Activated T-cell treated with anti-CD3 and anti-CD28 coated beads for 1 hour (primary cell): Measurements from ENCODE around the gene HDAC7.
"Not testable (repeated sequence)": the region's sequence is repeated elsewhere in the genome, so short reads cannot be mapped to it uniquely, and the experiment has no call there.

Experiments
- DNase-seq: peaks from one replicate; pipeline ENCODE4 v3.0.0-alpha.2; 2020; ENCODE audit warnings: low read depth

The HDAC7 gene

DNA sequence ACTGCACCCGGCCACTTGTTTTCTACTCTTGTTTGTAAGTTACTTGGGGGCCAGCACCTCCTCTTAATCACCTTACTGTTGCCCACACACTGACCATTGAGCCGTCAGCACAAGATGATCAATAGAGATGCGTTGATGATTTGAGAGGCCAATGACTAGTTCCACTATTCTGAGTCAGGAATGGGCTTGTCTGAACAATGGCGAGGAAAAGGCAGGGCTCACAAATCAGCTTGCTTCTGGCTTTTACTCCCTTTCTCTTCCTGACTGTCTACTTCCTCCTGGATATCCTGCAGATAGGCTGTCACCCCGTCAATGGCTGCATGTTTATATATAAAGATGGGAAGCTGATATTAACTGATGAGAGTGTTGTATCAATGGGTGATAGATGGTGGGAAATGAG, 29.1 kb upstream of the HDAC7 start:
- DNase-seq: no peak

DNA sequence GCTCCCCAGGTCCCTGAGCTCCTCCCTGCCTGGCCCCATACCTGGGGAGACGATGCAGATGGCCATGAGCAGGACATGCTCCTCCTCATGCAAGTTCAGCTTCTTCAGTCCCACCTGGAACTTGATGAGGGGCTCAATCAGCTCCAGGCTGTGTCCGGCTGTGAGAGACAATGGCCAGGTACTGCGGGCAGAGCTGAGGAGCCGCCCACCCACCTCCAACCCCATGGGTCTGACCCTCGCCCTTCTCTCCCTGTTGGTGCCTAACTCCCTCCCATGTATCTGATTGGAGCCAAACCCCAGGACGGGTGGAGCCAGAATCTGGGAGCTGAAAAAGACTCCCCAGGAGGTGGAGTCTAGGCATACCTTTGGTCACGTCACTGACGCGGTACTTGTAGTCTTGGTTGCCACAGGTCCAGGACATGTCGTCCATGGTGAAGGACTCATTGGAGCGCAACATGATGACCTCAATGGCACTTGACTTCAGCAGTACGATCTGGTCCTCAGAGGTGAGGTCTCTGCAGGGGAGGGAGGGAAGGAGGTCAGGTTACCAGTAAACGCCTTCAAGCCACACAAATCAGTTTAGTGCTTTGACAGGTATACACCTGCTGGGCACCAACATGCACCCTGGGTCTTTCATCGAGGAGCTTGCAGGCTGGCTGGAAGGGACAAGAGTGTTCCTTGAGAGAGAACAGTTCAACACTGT, 26.7 kb upstream of the HDAC7 start:
- no peak for DNase-seq

DNA sequence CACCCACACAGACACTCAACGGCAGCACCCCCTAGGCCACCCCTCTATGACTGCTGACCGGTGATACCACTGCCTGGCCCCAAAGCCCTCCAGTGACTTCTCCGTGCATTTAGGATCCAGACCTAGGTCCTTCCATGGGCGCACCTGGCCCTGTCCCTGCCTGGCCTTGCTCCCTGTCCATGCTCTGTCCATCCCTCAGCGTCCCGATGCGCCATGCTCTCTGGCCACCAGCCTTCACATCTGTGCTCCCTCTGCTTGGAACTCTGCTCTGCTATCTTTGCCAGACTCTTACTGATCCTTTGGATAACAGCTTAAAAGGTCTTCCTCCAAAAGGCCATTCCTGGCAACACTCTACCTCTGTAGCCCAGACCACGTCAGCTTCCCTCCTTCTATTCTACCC, 25.4 kb upstream of the HDAC7 start:
- no peak for DNase-seq

DNA sequence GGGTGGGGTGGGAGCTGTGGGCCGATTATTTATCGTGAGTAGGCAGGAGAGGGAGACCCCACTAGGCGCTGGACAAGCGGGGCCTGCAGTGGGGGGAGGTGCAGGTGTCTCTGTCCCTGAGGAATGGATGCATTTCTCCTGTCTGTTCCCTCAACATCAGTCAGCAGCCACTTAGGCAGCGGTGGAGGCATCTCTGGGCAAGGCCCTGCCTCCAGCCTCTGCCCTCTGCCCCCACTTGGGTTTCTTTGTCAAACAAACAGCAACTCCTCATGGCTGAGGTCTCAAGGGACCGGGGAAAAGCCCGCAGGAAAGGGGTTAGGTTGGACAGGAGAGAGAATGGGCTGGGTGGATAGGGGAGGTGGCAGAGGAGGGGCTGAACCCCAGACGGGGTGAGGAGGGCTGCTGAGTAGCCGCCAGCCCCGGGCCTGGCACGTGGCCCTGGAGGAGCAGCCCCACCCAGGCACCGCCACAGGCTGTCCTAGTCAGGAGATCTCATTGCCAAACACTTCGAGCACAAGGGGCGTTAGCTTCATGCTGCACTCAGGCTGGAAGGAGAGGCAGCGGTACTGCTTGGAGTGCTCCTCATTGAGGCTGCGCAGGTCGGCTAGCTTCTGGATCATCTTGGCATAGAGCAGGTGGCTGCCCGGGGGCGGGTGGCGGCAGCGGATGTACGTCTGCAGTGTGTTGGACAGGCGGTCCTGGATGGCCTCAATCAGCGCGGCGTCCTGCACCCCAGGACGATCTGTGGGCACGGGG, 24.7 kb upstream of the HDAC7 start:
- no peak for DNase-seq

DNA sequence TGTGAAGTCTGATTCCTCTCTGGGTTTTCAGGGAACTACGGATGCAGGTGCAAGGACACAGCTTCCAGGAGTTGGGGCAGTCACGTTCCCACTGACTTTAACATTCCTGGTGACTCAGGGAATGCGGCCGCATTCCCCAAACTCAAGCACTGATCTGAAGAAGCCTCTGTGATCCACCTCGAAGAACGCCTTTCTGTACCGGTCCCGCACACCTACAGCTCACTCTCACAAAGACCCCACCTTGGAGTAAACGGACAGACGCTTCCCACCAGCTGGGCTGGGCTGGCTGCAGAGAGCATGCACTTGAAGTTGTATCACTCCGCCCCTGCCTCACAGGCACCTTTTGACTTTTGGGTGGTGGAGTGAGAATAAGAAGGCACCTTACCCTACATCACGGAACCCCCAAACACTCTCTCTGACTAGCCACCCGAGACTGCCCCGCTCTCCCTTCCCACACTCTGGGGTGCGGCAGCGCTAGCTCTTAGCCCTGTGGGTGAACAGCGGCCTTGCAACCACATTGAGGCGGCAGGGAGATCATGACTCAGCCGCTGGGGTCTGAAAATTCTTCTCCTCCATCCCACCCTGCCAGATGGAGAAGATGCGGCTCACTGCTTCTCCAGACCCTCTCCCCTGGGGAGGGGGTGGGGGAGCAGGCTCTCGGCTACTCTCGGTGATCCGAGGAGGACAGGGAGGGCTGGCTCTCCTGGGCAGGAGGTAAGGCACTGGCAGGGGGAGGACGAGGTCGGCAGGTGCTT, 23.7 kb upstream of the HDAC7 start:
- no peak for DNase-seq

DNA sequence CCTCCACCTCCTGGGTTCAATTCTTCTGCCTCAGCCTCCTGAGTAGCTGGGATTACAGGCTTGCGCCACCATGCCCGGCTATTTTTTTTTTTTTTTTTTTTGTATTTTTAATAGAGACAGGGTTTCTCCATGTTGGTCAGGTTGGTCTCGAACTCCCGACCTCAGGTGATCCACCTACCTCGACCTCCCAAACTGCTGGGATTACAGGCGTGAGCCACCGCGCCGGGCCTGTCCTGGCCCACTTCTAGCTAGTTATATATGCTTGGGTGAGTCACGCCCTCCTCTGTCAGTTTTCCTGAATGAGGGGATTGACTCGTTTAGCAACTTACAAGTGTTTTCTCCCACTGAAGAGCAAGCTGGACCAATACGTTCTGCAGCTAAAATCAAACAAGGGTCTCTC, 22.8 kb upstream of the HDAC7 start:
- not testable (repeated sequence) for DNase-seq

DNA sequence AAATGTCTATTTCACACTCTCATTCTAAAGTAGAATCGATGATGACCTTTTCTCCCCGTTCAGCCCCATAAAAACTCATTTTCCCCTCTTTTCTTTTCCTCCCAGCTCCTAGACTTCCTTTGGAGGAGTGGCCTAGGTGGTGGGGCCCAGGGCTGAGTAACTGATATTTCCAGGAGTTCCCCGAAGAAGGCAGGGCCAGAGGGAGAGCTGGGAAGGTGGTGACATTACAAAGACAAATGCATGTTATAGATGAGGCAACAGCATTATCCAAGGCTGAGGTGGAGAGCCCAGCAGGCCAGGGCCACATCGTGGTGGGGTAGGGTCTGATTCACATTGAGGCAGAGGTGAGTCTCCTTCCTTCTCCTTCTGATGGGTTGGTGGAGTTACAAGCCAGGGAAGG, 22.2 kb upstream of the HDAC7 start:
- DNase-seq: no peak

- DNase-seq: no peak
Measured at GRCh38 chr12:47841501-47841900, 21.8 kb upstream of the HDAC7 start.

GRCh38 chr12:47840571-47840970, 20.9 kb upstream of the HDAC7 start:
- no peak for DNase-seq

DNA sequence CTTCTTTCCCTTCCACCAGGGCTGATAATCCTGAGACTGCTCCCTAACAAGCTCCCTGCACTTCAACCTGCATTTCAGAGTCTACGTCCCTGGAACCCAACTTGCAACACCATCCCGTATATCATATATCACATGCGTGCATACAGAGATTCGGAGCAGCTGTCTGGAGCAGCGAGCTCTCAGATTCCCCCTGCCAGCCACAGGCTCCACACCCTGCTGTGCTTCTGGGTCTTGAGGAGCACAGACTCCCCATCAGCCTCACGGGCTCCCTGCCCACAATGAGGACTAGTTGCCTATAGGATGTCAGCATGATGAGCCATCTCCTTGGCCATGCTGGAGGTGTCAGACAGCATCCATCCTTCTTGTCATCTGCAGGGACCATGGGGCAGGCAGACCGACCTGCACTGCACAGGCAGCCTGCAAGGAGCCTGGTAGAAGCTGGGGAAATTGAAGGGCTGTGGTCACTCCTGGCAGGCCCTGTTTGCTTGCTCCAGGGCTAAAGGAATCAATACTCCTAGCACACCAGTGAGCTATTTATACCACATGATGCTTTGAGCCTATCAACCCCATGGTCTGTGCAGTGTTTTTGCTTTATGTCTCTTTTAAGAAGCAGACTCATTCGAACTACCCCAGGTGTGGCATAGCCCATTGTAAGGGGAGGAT, 19.6 kb upstream of the HDAC7 start:
- DNase-seq: no peak

GRCh38 chr12:47838286-47838931, 18.7 kb upstream of the HDAC7 start:
- no peak for DNase-seq

- peak; percentile 65 for DNase-seq
Measured at GRCh38 chr12:47837190-47838171, 17.8 kb upstream of the HDAC7 start.

DNA sequence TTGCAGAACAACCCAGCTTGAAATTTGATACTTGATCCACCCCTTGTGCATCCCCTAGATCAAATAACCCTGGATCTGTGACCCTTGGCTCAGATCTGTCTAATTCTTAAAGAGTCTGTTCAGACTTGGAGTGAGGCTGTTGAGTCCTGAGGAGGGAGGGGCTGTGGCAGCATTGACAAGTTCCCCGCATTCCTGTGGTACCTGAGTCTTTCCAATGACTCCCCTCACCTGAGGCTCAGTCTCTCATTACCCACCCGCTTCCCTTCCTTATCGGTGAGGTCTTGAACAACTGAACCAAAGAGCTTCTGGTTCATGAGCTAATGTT, 16.1 kb upstream of the HDAC7 start:
- no peak for DNase-seq

DNA sequence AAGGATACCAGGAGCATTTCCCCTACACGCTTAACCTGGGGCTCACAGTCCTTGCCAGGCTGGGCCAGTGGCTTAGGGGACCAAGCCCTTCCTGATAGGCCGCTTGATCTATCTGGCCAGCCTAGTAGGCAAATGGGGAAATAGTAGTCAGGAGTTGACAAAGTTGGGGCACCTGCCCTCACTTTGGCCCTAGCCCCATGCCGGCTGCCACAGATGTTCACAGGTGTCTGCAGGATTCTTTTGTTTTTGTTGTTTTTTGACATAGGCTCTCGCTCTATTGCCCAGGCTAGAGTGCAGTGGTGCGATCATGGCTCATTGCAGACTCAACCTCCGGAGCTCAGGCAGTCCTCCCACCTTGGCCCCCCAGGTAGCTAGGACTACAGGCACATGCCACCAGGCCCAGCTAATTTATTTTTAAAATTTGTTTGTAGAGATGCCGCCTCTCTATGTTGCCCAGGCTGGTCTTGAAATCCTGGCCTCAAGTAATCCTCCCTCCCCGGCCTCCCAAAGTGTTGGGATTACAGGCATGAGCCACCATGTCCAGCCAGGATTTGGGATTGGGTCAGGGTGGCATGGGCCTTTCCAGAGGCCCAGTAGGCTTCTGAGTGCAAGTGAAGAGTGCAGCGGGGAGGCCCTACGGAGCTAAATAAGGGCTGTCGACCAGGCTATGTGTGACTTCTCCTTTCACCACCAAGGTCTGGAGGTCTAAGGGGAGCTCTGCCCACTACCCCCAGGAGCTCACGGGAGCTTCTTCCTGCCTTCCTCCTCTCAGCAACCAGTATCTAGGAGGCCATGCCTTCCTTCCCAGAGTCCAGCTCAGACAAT, 15.5 kb upstream of the HDAC7 start:
- DNase-seq: no peak

DNA sequence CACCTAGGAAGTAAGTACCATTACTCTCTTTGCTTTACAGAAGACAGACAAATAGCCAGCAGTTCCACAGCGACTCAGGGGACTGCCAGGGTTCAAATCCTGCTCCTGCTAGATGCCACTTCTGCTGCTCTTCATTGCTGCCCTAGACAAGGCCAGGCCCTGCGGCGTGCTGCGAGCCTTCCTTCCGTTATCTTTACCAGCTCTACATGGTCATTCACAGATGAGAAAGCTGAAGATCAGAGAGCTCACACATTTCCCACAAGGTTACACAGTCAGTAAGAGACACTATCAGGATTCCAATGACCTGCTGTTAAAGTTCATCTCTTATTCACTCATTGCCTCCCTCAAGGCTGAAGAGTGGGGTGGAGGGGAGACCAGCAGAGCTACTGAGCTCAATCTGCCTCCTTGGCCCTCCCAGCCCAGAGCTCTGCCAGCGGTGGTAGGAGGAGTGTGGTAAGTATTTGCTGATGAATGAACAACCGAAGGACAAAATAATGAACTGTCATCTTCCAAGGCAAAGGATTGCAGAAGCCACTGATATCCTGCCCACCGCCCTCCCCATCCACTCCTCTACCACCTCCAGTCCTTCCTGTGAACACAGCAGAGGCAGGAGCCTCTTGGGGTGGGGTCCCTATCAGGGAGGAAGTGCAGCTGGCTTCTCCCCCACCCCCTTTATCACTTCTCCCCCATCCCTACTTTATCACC, 14.6 kb upstream of the HDAC7 start:
- no peak for DNase-seq

DNA sequence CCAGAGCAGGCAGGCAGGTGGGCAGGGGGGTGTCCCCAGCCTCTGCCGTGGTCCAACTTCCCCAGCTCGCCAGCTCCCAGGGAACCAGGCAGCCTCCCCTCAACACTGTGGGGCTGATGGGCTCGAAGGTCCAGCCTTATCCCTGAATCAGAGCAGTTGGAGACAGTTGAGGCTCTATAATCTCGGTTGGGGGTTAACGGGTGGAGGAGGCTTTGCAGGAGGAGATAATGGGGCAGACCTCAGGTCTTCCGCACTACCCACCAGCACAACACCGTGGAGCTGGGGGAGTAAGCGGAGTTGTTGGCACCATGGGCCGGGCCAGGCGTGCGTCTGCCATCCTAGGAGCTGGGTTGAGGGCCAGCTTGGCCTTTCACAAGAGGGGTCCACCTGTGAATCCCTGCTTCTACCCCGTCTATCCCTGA, 13.9 kb upstream of the HDAC7 start:
- no peak for DNase-seq

DNA sequence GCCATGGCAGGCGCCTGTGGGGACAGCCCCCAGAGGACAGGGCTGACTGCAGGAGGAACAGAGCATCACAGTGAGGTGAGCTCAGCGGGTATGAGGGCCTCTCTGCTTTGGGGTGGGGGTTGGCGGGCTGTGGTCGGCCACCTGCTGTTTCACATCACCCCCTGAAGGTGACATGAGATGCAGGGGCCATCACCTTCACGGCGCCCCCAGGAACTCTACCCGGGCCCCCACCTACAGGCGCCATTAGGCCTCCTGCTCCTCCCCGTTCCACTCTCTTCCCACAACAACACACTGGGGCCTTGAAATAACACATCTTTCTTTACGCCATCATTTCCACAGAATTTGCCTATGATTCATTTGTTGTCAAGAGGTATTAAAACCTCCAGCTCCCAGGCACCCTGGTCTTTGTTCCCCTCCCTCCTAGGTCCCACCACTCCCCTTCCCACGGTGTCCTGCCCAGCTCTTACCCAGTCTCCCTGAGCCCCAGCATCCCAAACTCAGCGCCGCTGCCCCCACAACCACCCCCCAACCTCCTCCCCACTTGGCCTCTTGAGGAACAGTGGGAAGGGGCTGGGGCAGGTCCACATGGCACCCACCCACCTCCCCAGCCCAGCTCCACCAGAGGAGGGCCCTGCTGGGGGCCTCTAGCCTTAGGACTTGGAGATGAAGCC, 12.7 kb upstream of the HDAC7 start:
- no peak for DNase-seq

DNA sequence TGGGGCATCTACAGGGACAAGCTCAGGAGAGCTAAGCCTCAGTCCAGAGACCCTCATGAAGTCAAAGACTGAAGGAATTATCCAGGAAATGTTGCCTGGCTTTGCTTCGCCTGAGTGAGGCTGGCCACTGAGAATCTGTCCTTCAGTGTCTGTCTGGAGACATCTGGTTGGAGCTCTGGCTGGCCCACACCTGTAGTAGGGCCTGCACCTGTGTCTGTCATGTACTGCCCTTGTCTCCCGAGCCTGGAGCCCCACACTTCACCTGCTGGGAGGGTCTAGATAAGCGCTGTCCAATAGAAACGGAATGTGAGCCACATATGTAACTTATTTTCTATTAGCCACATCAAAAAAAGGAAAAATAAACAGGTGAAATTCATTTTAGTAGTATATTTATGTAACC, 9.9 kb upstream of the HDAC7 start:
- no peak for DNase-seq

GRCh38 chr12:47828976-47829482, 9.3 kb upstream of the HDAC7 start:
- DNase-seq: no peak
